IMR-90 (cell line): ENCODE measurements around the gene NT5C. TPM values are rescaled to one million over a fixed set of nuclear protein-coding genes. Genes with fewer than 3 reads are reported as not detected.

Experiments used
- MAZ ChIP-seq: IDR thresholded peaks from 2 replicates; pipeline ENCODE4 v1.6.1; 2012; ENCODE audit warnings: low read depth, mild to moderate bottlenecking, low read length, improper control_type of control experiment, moderate library complexity, borderline replicate concordance
- polyA plus RNA-seq, 3 experiments: library from polyadenylated mRNA; depleted of rRNA; stranded (reverse); fragments of >200 nt; gene quantifications; 2 replicates each; pipeline ENCODE4 v1.2.3, GENCODE V29; 2012; ENCODE audit warnings: low replicate concordance in 1 of 3
- total RNA-seq: library from RNA; depleted of rRNA; stranded (reverse); fragments of >200 nt; gene quantifications from 2 replicates; pipeline ENCODE4 v1.2.3, GENCODE V29; 2012
- TF ChIP-seq, protein P1 (sequence below): conservative IDR thresholded peaks from 2 replicates; pipeline ENCODE4 v1.5.1; 2012; ENCODE audit warnings: mild to moderate bottlenecking, low read depth, low read length, improper control_type of control experiment
- TF ChIP-seq, protein P2 (sequence below): fragments of 150-350 bp; IDR thresholded peaks from 2 replicates; pipeline ENCODE4 v1.6.1; 2016; ENCODE audit warnings: low read depth, mild to moderate bottlenecking, low read length, moderate library complexity, borderline replicate concordance

NT5C gene
- total and polyA plus RNA-seq, 2 of the 4 experiments (the other 2 are of a cell fraction), result 24.0 to 44.6 TPM

- TF ChIP-seq, protein P1, sequence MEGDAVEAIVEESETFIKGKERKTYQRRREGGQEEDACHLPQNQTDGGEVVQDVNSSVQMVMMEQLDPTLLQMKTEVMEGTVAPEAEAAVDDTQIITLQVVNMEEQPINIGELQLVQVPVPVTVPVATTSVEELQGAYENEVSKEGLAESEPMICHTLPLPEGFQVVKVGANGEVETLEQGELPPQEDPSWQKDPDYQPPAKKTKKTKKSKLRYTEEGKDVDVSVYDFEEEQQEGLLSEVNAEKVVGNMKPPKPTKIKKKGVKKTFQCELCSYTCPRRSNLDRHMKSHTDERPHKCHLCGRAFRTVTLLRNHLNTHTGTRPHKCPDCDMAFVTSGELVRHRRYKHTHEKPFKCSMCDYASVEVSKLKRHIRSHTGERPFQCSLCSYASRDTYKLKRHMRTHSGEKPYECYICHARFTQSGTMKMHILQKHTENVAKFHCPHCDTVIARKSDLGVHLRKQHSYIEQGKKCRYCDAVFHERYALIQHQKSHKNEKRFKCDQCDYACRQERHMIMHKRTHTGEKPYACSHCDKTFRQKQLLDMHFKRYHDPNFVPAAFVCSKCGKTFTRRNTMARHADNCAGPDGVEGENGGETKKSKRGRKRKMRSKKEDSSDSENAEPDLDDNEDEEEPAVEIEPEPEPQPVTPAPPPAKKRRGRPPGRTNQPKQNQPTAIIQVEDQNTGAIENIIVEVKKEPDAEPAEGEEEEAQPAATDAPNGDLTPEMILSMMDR, result no peak
- no peak for TF ChIP-seq MAZ
- TF ChIP-seq, protein P2, sequence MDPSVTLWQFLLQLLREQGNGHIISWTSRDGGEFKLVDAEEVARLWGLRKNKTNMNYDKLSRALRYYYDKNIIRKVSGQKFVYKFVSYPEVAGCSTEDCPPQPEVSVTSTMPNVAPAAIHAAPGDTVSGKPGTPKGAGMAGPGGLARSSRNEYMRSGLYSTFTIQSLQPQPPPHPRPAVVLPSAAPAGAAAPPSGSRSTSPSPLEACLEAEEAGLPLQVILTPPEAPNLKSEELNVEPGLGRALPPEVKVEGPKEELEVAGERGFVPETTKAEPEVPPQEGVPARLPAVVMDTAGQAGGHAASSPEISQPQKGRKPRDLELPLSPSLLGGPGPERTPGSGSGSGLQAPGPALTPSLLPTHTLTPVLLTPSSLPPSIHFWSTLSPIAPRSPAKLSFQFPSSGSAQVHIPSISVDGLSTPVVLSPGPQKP, result no peak
These were observed 19.7 kb downstream of the NT5C start (continued) for GRCh38 chr17:75111777-75112335.
